Choroid plexus epithelial cell (primary cell): Measurements from ENCODE around the gene RAC2.

ENCODE experiments used
- DNase-seq: peaks from one replicate; pipeline ENCODE4 v3.0.0-alpha.2; 2010; ENCODE audit warnings: low read depth
- H3K4me3 ChIP-seq: 2 replicates; pipeline ENCODE4 v1.5.1; 2011; ENCODE audit warnings: low read depth, mild to moderate bottlenecking, control low read depth, low read length, moderate library complexity
- TF ChIP-seq, protein P1 (sequence below): conservative IDR thresholded peaks from 2 replicates; pipeline ENCODE4 v1.5.1; 2011; ENCODE audit warnings: low read depth, mild to moderate bottlenecking, control low read depth, inconsistent platforms, low read length, moderate library complexity

RAC2 gene

DNA sequence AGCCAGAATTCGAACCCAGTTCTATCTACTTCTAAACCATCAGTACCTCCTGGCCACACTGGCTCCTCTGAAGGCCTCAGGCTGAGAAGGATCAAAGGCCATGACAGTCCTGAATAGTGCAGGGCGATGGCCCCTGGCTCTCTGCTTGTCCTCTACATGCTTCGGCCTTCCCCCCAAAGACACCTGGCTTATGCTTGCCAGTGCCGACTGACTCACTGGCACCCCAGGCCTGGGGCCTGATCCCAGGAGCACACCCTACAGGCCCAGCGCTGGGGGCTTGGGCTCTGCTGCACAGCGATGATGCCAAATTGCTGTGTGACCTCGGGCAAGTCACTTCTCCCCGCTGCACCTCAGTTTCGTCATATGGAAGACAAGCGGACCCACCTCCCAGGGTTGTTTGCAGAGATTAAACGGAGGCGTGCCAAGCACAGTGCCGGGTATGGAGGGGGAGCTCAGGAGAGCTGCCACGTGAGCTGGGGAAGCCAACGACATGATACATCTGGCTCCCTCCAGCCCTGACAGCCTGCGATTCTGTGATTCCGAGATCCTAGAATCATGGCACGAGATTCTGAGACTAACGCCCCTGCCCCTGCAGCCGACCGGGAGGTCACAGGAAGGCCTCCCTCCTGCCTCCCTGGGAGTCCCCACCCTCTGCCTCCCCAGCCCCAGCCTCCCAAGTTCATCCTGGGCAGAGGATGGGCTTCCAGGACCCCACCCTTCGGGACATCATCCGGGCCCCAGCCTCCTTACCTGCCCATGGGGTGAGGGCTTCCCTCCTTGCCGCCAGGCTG, 32.8 kb downstream of the RAC2 start:
- TF ChIP-seq, protein P1, sequence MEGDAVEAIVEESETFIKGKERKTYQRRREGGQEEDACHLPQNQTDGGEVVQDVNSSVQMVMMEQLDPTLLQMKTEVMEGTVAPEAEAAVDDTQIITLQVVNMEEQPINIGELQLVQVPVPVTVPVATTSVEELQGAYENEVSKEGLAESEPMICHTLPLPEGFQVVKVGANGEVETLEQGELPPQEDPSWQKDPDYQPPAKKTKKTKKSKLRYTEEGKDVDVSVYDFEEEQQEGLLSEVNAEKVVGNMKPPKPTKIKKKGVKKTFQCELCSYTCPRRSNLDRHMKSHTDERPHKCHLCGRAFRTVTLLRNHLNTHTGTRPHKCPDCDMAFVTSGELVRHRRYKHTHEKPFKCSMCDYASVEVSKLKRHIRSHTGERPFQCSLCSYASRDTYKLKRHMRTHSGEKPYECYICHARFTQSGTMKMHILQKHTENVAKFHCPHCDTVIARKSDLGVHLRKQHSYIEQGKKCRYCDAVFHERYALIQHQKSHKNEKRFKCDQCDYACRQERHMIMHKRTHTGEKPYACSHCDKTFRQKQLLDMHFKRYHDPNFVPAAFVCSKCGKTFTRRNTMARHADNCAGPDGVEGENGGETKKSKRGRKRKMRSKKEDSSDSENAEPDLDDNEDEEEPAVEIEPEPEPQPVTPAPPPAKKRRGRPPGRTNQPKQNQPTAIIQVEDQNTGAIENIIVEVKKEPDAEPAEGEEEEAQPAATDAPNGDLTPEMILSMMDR, result no peak
- DNase-seq, result no peak
- H3K4me3 ChIP-seq, result no peak overlapping the region

DNA sequence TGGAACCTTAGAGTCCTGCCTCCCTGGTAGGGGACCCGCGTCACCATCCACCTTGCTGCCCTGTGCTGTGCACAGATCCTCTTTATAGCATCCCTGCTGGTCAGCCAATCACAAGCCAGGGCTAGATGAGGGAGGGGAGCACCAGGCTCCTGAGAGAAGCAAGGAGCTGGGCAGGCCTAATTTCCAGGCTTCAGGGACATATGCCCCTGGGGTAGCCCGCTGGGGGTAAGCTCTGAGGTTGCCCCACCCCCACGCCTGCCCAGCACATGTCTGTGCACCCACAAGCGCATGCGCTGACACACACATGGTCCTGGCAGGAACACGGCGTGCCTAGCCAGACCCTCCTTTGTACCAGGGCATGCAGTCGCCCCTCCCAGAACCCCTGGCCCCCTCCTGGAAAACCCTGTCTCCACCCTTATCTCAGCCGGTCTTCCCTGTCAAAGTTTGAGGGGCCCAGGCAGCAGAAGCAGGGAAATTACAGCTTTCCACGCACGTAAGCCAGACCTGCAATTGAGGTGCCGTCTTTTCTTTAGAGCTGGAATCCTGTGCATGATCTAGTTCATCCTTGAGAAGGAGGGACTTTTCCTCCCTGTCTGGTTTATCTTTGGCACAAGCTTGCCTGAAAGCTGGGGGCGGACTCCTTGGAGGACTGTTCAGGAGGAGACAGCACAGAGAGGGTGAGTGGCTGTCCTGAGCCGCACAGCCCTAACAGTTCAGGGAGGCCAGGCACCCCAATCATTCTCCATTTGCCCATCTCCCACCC, 33.8 kb downstream of the RAC2 start:
- TF ChIP-seq, protein P1, result no peak
- H3K4me3 ChIP-seq, result no peak overlapping the region
- DNase-seq, result no peak

DNA sequence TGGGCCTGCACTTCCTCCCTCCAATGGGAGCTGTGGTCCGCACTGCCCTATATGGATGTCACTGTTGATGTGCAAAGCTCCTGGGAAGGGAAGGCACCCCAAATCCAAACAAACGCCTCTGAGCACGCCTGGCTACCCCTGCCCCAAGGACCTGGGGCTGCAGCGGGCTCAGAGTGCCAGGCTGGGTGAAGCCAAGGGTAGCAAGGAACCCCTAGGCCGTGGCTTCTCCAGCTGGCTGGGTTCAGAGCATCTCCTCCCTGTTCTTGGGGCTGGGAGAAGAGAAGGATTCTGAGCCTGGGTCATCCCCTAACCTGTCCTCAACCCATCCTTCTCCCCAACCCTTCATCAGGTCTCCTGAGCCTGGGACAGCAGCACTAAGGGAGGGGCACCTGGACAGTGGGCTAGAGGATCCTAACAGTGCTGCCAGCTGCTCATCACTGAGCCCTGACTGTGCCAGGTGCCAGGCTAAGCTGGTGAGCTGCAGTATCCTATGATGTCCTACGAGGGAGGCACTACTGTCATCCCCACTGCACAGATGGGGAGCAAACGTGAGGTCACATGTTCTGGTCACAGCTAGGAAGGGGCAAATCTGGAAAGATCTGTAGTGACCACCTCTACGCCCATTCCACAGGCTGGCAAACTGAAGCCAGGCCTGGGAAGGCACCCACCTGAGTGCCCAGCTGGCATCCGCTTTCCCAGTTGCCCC, 34.8 kb downstream of the RAC2 start:
- TF ChIP-seq, protein P1, result no peak
- no peak overlapping the region for H3K4me3 ChIP-seq
- DNase-seq, result no peak

DNA sequence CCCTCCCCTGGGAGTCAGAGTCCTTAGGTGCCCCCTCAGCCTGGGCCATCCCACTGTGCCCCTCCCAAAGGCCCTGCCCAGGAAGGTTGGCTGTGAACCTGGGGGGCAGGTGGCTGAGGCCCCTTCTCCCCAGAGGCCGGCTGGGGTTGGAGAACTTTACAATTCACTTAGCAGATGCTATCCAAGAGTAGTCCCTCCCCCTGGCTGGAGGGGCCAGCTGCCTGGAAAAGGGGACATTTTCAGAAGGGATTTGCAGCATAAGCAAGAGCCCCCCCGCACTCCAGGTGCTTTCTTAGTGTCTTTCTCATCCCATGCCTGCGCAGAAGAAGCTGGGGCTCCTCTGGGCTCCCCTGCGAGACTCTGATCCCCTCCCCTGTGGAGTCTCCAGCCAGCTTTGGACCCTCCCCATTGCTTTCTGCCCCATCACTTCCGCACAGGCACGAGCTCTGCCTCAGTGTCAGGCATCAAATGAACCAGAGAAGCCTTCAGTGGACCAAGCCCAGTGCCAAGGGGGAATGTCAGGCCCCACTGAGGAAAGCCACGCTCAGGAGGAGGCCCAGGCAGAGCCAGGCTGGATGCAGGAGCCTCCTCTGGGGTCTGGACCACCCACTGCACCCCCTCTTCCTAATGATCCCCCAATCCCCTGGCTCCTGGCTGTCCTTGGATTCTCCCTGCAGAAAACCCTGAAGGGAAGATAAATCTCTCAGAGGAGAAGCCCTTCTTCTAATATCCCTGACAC, 35.5 kb downstream of the RAC2 start:
- DNase-seq, result no peak
- TF ChIP-seq, protein P1, result no peak

DNA sequence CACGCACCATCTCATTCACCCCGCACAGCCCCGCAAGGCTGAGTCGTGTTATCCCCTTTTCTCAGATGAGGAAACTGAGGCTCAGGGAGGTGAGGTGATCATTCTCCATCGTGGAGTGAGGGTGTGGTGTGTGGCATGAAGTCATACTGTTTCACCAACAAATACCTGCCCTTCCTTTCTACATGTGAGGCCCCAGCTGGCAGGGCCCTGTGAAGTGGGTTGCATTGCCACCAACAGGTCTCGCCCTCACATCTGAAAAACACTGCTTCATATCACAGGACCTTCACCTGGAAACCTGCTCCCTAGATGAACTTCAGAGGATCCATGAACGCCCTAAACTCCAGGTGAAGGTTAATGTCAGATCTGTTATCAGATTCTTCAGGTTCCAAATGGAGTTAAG, 36.1 kb downstream of the RAC2 start:
- TF ChIP-seq, protein P1, result no peak
- DNase-seq, result no peak
- H3K4me3 ChIP-seq, result no peak overlapping the region

More for the DNA sequence above, 35.5 kb downstream of the RAC2 start:
- H3K4me3 ChIP-seq, result no peak overlapping the region
